GM23338 (cell line): ENCODE measurements around the gene ATXN7. TPM values are rescaled to one million over a fixed set of nuclear protein-coding genes. Genes with fewer than 3 reads are reported as not detected.

Experiments
- ATAC-seq: fragments of 200-7000 bp; cut with Tn5 transposase; 3 replicates; pipeline ENCODE4 v1.9.1; 2020
- DNase-seq: peaks from one replicate; pipeline ENCODE4 v3.0.0-alpha.2; 2015; ENCODE audit warnings: low spot score
- H2AFZ ChIP-seq: fragments of 200-600 bp; sonication (generic); 2 replicates; pipeline ENCODE4 v1.8.0; 2016; ENCODE audit warnings: antibody characterized with exemption, mild to moderate bottlenecking, moderate library complexity
- H3F3A ChIP-seq: fragments of 200-600 bp; sonication (generic); replicated peaks from 2 replicates; pipeline ENCODE4 v1.8.0; 2017; ENCODE audit warnings: antibody characterized with exemption, mixed run types, low read depth
- H3K27ac ChIP-seq: fragments of 200-600 bp; sonication (generic); 2 replicates; pipeline ENCODE4 v1.6.1; 2016; ENCODE audit warnings: low read depth
- H3K27me3 ChIP-seq: fragments of 200-600 bp; sonication (generic); 2 replicates; pipeline ENCODE4 v1.8.0; 2016; ENCODE audit warnings: mild to moderate bottlenecking, mixed run types, moderate library complexity; ENCODE audit not compliant: insufficient read depth
- H3K36me3 ChIP-seq: fragments of 200-600 bp; sonication (generic); 2 replicates; pipeline ENCODE4 v1.8.0; 2016; ENCODE audit warnings: mild to moderate bottlenecking; ENCODE audit not compliant: insufficient read depth
- H3K4me1 ChIP-seq: fragments of 200-600 bp; sonication (generic); 2 replicates; pipeline ENCODE4 v1.8.0; 2016; ENCODE audit warnings: mild to moderate bottlenecking, moderate library complexity; ENCODE audit not compliant: insufficient read depth
- H3K4me2 ChIP-seq: fragments of 200-600 bp; sonication (generic); 2 replicates; pipeline ENCODE4 v1.7.1; 2017; ENCODE audit warnings: mixed run types
- H3K4me3 ChIP-seq: fragments of 200-600 bp; sonication (generic); 2 replicates; pipeline ENCODE4 v1.6.1; 2016; ENCODE audit warnings: mixed run types
- H3K79me2 ChIP-seq: fragments of 200-600 bp; sonication (generic); replicated peaks from 2 replicates; pipeline ENCODE4 v1.8.0; 2017; ENCODE audit warnings: mild to moderate bottlenecking; ENCODE audit not compliant: insufficient read depth
- H3K9me2 ChIP-seq: fragments of 200-600 bp; sonication (generic); 2 replicates; pipeline ENCODE4 v1.8.0; 2017; ENCODE audit not compliant: insufficient read depth
- H4K20me1 ChIP-seq: fragments of 200-600 bp; sonication (generic); replicated peaks from 2 replicates; pipeline ENCODE4 v1.8.0; 2017; ENCODE audit warnings: mild to moderate bottlenecking; ENCODE audit not compliant: insufficient read depth
- H3K27ac Mint-ChIP-seq: 2 replicates; pipeline ENCODE4 v1.8.0; 2020; ENCODE audit warnings: inconsistent platforms, mild to moderate bottlenecking, moderate library complexity, mixed read lengths
- H3K27me3 Mint-ChIP-seq: 3 replicates; pipeline ENCODE4 v1.8.0; 2022; ENCODE audit warnings: low read depth, mild to moderate bottlenecking, moderate library complexity, mixed read lengths, inconsistent platforms; ENCODE audit not compliant: insufficient read depth, poor library complexity
- H3K36me3 Mint-ChIP-seq: 3 replicates; pipeline ENCODE4 v1.8.0; 2021; ENCODE audit warnings: low read depth, mild to moderate bottlenecking, inconsistent platforms, moderate library complexity, mixed read lengths
- H3K4me1 Mint-ChIP-seq: 3 replicates; pipeline ENCODE4 v1.8.0; 2020; ENCODE audit warnings: mild to moderate bottlenecking, inconsistent platforms, mixed read lengths
- H3K4me3 Mint-ChIP-seq: 3 replicates; pipeline ENCODE4 v1.8.0; 2021; ENCODE audit warnings: moderate library complexity, mild to moderate bottlenecking, inconsistent platforms, mixed read lengths
- H3K9me3 Mint-ChIP-seq: 3 replicates; pipeline ENCODE4 v1.8.0; 2020; ENCODE audit warnings: moderate library complexity, mild to moderate bottlenecking, inconsistent platforms, mixed read lengths
- CREB1 ChIP-seq: fragments of 250-450 bp; sonication (Bioruptor Pico); IDR thresholded peaks from 2 replicates; pipeline ENCODE4 v1.5.0; 2020; ENCODE audit warnings: low read depth, mild to moderate bottlenecking, moderate library complexity
- CTCF ChIP-seq, 2 experiments: fragments of 200-600 bp in 1 of 2; sonication (generic) in 1 of 2; conservative IDR thresholded peaks; 2 replicates each; pipeline versions ENCODE4 v1.5.1 to v1.6.1; 2016 to 2017; ENCODE audit warnings: antibody characterized with exemption in 2 of 2, low read depth in 2 of 2, mild to moderate bottlenecking in 2 of 2, moderate library complexity in 1 of 2
- ETS1 ChIP-seq: IDR thresholded peaks from 2 replicates; pipeline ENCODE4 v1.6.1; 2016; ENCODE audit warnings: antibody characterized with exemption
- EZH2phosphoT487 ChIP-seq: fragments of 200-600 bp; sonication (generic); IDR thresholded peaks from one replicate; pipeline ENCODE4 v1.8.1; 2018; ENCODE audit warnings: antibody characterized with exemption; ENCODE audit not compliant: unreplicated experiment
- JUNB ChIP-seq: IDR thresholded peaks from one replicate; pipeline ENCODE4 v1.6.1; 2016; ENCODE audit warnings: antibody characterized with exemption; ENCODE audit not compliant: unreplicated experiment
- REST ChIP-seq: IDR thresholded peaks from one replicate; pipeline ENCODE4 v1.6.1; 2018; ENCODE audit warnings: antibody characterized with exemption; ENCODE audit not compliant: unreplicated experiment
- ZNF114 ChIP-seq: fragments of 250-450 bp; sonication (Bioruptor Pico); IDR thresholded peaks from 2 replicates; pipeline ENCODE4 v1.5.0; 2020; ENCODE audit warnings: mild to moderate bottlenecking, moderate library complexity
- ZNF462 ChIP-seq: fragments of 250-450 bp; sonication (Bioruptor Pico); IDR thresholded peaks from 2 replicates; pipeline ENCODE4 v1.5.0; 2020; ENCODE audit warnings: mild to moderate bottlenecking, moderate library complexity
- polyA plus RNA-seq: library from polyadenylated mRNA; unstranded; fragments of >200 nt; fragmentation: Nextera tagmentation; extraction: Ambion mirVana; gene quantifications from 2 replicates; pipeline ENCODE4 v1.2.1, GENCODE V29; 2016
- total RNA-seq: library from RNA; depleted of rRNA; stranded (reverse); fragments of >200 nt; shearing (Covaris generic); gene quantifications from 2 replicates; pipeline ENCODE4 v1.2.3, GENCODE V29; 2014

ATXN7 gene
- total and polyA plus RNA-seq, 2 experiments from 2014 or later: 4.0 to 17.2 TPM

DNA sequence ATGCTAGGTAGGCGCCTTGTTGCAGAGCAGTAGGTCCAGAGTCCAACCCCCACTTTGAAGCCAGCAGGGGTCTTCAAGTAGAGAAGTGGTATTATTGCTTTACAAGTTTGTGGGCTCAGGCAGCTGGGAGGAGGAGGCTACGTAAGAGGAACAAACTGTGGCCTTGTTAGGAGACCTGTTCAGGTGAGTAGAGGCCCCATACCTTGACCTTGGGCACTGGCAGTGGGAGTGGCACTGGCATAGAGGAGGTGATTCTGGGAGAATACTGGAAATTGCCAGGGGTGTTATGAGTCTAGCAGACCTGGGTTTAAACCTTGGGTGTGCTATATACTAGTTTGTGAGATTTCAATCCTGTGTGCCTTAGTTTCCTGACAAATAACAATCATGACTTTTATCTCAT lies 83.1 kb downstream of the ATXN7 start:
- Mint-ChIP-seq H3K9me3 (no peaks in the 10 kb centered on the region), H3K4me3 (no peak overlapping the region), H3K27ac (no peak overlapping the region), H3K27me3 (peaks cover 7% of the 10 kb centered on the region), H3K36me3 (no peaks in the 10 kb centered on the region; the same call in 2 of the 3 replicates), H3K4me1 (peaks cover 45% of the 10 kb centered on the region)
- no peak for DNase-seq
- H3K4me3 ChIP-seq: no peak overlapping the region
- no peak overlapping the region for H3K4me2 ChIP-seq
- H4K20me1 ChIP-seq: no peaks in the 10 kb centered on the region
- H3K9me2 ChIP-seq: no peaks in the 10 kb centered on the region
- no peak overlapping the region for H2AFZ ChIP-seq
- H3K27ac ChIP-seq: no peak overlapping the region
- H3F3A ChIP-seq: no peaks in the 10 kb centered on the region
- no peaks in the 10 kb centered on the region for H3K27me3 ChIP-seq
- H3K36me3 ChIP-seq: no peaks in the 10 kb centered on the region
- TF ChIP-seq CTCF (conservative IDR thresholded peaks at IDR 0.05; ENCODE audit: low read depth in 2 of 2) (no peak), CREB1 (CRISPR knock-in tag) (no peak), JUNB (no peak), REST (no peak), ZNF462 (no peak), EZH2phosphoT487 (no peak), ZNF114 (CRISPR knock-in tag) (no peak), ETS1 (no peak)
- 0 out of 2 replicates have a peak, but pooled peaks cover 3% of the 10 kb centered on the region for H3K79me2 ChIP-seq
- ATAC-seq: no peak
- peaks cover 17% of the 10 kb centered on the region for H3K4me1 ChIP-seq
